ENCODE results near the gene MAZ. TPM values are rescaled to one million over a fixed set of nuclear protein-coding genes. Genes with fewer than 3 reads are reported as not detected.
A peak's percentile ranks its signal among the peaks of the same experiment; 100 is the strongest.
"Not testable (repeated sequence)": the region's sequence is repeated elsewhere in the genome, so short reads cannot be mapped to it uniquely, and the experiment has no call there.

Gene MAZ
- 100 to 1,000 TPM in 1 of 6 experiments, 10 to 100 TPM in 5; 42.9 to 106 (median 60.7) TPM for total RNA-seq
- long read RNA-seq, partial matches to known transcripts: 3 of 3 reads
- long read RNA-seq, other reads (novel, unspliced or antisense): 0 of 3 reads

DNA sequence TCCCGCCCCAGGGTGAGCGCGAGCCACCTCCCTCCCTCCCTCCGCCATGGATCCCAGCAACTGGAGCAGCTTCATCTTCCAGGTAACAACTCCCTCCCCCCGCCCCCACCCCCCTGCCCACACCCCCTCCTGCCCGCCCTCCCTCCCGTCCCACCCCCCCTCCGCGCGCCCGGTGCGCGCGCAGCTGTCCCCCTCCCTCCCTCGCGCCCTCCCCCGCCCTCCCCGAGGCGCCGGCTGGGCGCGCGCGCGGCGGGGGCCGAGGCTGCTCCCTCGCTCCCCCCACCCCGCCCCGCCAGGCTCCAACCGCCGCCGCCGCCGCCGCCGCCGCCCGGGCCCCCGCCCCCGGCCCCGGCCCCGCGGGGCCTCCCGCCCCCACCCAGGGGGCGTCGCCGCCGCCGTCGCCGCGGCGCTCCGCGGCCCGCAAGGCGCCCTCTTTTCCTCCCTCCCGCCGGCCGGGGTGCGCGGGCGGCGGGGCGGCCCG is at the start of gene MAZ:
MAZ (plus strand) TSS at position 431 of the 481 bp plus-strand sequence. CDS start 173 bp downstream, outside the sequence.
- peaks cover 0 to 22% (median 5%) of the 10 kb centered on the region in 4 donors for H3K4me1 ChIP-seq
- no peaks in the 10 kb centered on the region for H3K27me3 ChIP-seq
- peaks cover 0 to 10% (median 0%) of the 10 kb centered on the region in 4 donors for H3K36me3 ChIP-seq
- 0% methylated on average over 15 of the region's 67 CpGs for WGBS (ENCODE audit: insufficient coverage, low coverage, low lambda C conversion rate, missing lambda C conversion rate)
- TF ChIP-seq CTCF (IDR thresholded peaks at IDR 0.05): no peak
- no peak for TF ChIP-seq POLR2A (IDR thresholded peaks at IDR 0.05)
- DNase-seq (no peak), ATAC-seq (peak; percentile 2 to 18 (median 4))
- peak within 1 kb of the TSS; percentile 93 to 98 (median 98) for H3K27ac ChIP-seq
- no peaks in the 10 kb centered on the region for H3K9me3 ChIP-seq
- intact Hi-C loops (cut with DNase I): no loop called here
- peak within 1 kb of the TSS; percentile 75 to 98 (median 79) for H3K4me3 ChIP-seq

- ATAC-seq (no peak), DNase-seq (no peak)
- no peaks in the 10 kb centered on the region for H3K36me3 ChIP-seq
- TF ChIP-seq CTCF (IDR thresholded peaks at IDR 0.05): no peak
- no peak for TF ChIP-seq POLR2A (IDR thresholded peaks at IDR 0.05)
- no peak overlapping the region for H3K4me3 ChIP-seq
- H3K4me1 ChIP-seq: peaks cover 0 to 41% (median 10%) of the 10 kb centered on the region in 4 donors
- no peaks in the 10 kb centered on the region for H3K27me3 ChIP-seq
- no peaks in the 10 kb centered on the region for H3K9me3 ChIP-seq
- WGBS (ENCODE audit: insufficient coverage, low coverage, low lambda C conversion rate, missing lambda C conversion rate): 67% methylated on average over 1 of the region's 1 CpG
- intact Hi-C loops (cut with DNase I): no loop called here
- H3K27ac ChIP-seq: no peak overlapping the region
Observed at GRCh38 chr16:29756654-29757053, 49.7 kb upstream of the MAZ start.

DNA sequence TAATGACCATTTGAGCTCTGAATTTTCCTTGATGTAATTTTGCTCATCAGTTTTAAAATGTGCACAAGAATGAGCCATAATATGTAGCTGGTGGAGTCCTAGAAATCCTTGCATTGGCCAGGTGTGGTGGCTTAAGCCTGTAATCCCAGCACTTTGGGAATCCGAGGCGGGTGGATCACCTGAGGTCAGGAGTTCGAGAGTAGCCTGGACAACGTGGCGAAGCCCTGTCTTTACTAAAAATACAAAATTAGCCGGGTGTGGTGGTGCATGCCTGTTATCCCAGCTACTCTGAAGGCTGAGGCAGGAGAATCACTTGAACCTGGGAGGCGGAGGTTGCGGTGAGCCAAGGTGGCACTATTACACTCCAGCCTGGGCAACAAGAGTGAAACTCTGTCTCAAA is 49.2 kb upstream of the MAZ start:
- peak overlapping the region in 2 of 3 donors; percentile 28 to 59 for H3K27ac ChIP-seq
- H3K4me3 ChIP-seq; DNase-seq; intact Hi-C loops (cut with DNase I); H3K27me3 ChIP-seq; ATAC-seq; H3K36me3 ChIP-seq; H3K9me3 ChIP-seq: not testable (repeated sequence)
- peaks cover 0 to 45% (median 12%) of the 10 kb centered on the region in 4 donors for H3K4me1 ChIP-seq
- 73% methylated on average over 8 of the region's 8 CpGs for WGBS (ENCODE audit: insufficient coverage, low coverage, low lambda C conversion rate, missing lambda C conversion rate)

- H3K27me3 ChIP-seq: no peaks in the 10 kb centered on the region
- H3K27ac ChIP-seq: peak overlapping the region in 2 of 3 donors; percentile 56 to 59
- intact Hi-C loops (cut with DNase I): no loop called here
- no peaks in the 10 kb centered on the region for H3K9me3 ChIP-seq
- WGBS (ENCODE audit: insufficient coverage, low coverage, low lambda C conversion rate, missing lambda C conversion rate): 22% methylated on average over 5 of the region's 6 CpGs
- no peaks in the 10 kb centered on the region for H3K36me3 ChIP-seq
- peak in 2 of 3 donors; percentile 58 to 76 for DNase-seq
- H3K4me3 ChIP-seq: no peak overlapping the region
- H3K4me1 ChIP-seq: peaks cover 0 to 45% (median 12%) of the 10 kb centered on the region in 4 donors
- ATAC-seq: peak; percentile 66 to 81 (median 78)
- TF ChIP-seq POLR2A (IDR thresholded peaks at IDR 0.05) (no peak), CTCF (IDR thresholded peaks at IDR 0.05) (peak in 3 of 4 donors; percentile 21 to 24 (median 23))
Observed at GRCh38 chr16:29757950-29758466, 48.3 kb upstream of the MAZ start.

- H3K4me3 ChIP-seq: peak overlapping the region in 1 of 3 donors; percentile 5
- peak in 1 of 3 donors; percentile 74 for DNase-seq
- WGBS (ENCODE audit: insufficient coverage, low coverage, low lambda C conversion rate, missing lambda C conversion rate): 32% methylated on average over 7 of the region's 9 CpGs
- intact Hi-C loops (cut with DNase I): no loop called here
- TF ChIP-seq POLR2A (IDR thresholded peaks at IDR 0.05) (no peak), CTCF (IDR thresholded peaks at IDR 0.05) (no peak)
- peak overlapping the region in 2 of 3 donors; percentile 50 to 51 for H3K27ac ChIP-seq
- H3K36me3 ChIP-seq: no peaks in the 10 kb centered on the region
- H3K4me1 ChIP-seq: peaks cover 0 to 53% (median 15%) of the 10 kb centered on the region in 4 donors
- peak; percentile 17 to 59 (median 42) for ATAC-seq
- no peaks in the 10 kb centered on the region for H3K27me3 ChIP-seq
- H3K9me3 ChIP-seq: no peaks in the 10 kb centered on the region
Observed at GRCh38 chr16:29760567-29761279, 45.6 kb upstream of the MAZ start.

DNA sequence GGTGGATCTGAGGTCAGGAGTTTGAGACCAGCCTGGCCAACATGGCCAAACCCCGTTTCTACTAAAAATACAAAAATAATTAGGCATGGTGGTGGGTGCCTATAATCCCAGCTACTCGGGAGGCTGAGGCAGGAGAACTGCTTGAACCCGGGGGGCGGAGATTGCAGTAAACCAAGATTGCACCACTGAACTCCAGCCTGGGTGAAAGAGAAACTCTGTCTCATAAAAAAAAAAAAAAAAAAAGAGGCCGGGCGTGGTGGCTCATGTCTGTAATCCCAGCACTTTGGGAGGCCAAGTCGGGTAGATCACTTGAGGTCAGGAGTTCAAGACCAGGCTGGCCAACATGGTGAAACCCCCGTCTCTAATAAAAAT is 45.1 kb upstream of the MAZ start:
- Histone ChIP-seq H3K4me1 (peaks cover 0 to 55% (median 15%) of the 10 kb centered on the region in 4 donors), H3K27ac (peak overlapping the region in 2 of 3 donors; percentile 50 to 51), H3K4me3 (peak overlapping the region in 1 of 3 donors; percentile 5)
- 36% methylated on average over 8 of the region's 8 CpGs for WGBS (ENCODE audit: insufficient coverage, low coverage, low lambda C conversion rate, missing lambda C conversion rate)
- ATAC-seq; intact Hi-C loops (cut with DNase I); DNase-seq; H3K36me3 ChIP-seq; H3K27me3 ChIP-seq; H3K9me3 ChIP-seq: not testable (repeated sequence)

All from right lobe of liver (tissue), 6 donors.